Neuronal stem cell (in vitro differentiated cells): ENCODE data around the gene DCAF11.

Source experiments
- DNase-seq: peaks from one replicate; pipeline ENCODE4 v3.0.0-alpha.2; 2013; ENCODE audit warnings: low spot score
- H2AFZ ChIP-seq: one replicate; pipeline ENCODE4 v1.6.1; 2013; ENCODE audit warnings: mild to moderate bottlenecking, low read length, inconsistent platforms
- H2AK5ac ChIP-seq: 2 replicates; pipeline ENCODE4 v1.6.1; 2013; ENCODE audit warnings: low read depth, mild to moderate bottlenecking, inconsistent platforms, low read length, moderate library complexity, mixed read lengths
- H2BK120ac ChIP-seq: 2 replicates; pipeline ENCODE4 v1.6.1; 2013; ENCODE audit warnings: low read depth, mild to moderate bottlenecking, inconsistent platforms, low read length, moderate library complexity, mixed read lengths
- H2BK12ac ChIP-seq: one replicate; pipeline ENCODE4 v1.6.1; 2013; ENCODE audit warnings: low read length, inconsistent platforms
- H2BK15ac ChIP-seq: 2 replicates; pipeline ENCODE4 v1.6.1; 2013; ENCODE audit warnings: mild to moderate bottlenecking, low read length, inconsistent platforms, mixed read lengths
- H2BK5ac ChIP-seq: one replicate; pipeline ENCODE4 v1.6.1; 2013; ENCODE audit warnings: inconsistent platforms, mild to moderate bottlenecking, low read length, moderate library complexity
- H3K14ac ChIP-seq: one replicate; pipeline ENCODE4 v1.6.1; 2013; ENCODE audit warnings: low read length, inconsistent platforms
- H3K18ac ChIP-seq: 2 replicates; pipeline ENCODE4 v1.6.1; 2013; ENCODE audit warnings: low read length, inconsistent platforms
- H3K23ac ChIP-seq: 2 replicates; pipeline ENCODE4 v1.6.1; 2013; ENCODE audit warnings: low read depth, mild to moderate bottlenecking, mixed read lengths, low read length, inconsistent platforms; ENCODE audit not compliant: poor library complexity
- H3K27ac ChIP-seq: replicated peaks from 3 replicates; pipeline ENCODE4 v1.5.1; 2013; ENCODE audit warnings: low read length, inconsistent platforms
- H3K27me3 ChIP-seq, 3 experiments: 2 replicates each; pipeline ENCODE4 v1.6.1; 2013; ENCODE audit warnings: low read length in 3 of 3, mild to moderate bottlenecking in 2 of 3, inconsistent platforms in 1 of 3, low read depth in 1 of 3, mixed read lengths in 1 of 3, moderate library complexity in 1 of 3; ENCODE audit not compliant: control insufficient read depth in 3 of 3, insufficient read depth in 3 of 3
- H3K36me3 ChIP-seq, 2 donors: replicated peaks in 1 of 2; 2 replicates each; pipeline ENCODE4 v1.6.1; 2013; ENCODE audit warnings: low read length in 2 of 2; ENCODE audit not compliant: control insufficient read depth in 2 of 2, insufficient read depth in 2 of 2
- H3K4ac ChIP-seq: 2 replicates; pipeline ENCODE4 v1.6.1; 2013; ENCODE audit warnings: inconsistent platforms, mild to moderate bottlenecking, low read length, moderate library complexity
- H3K4me1 ChIP-seq, 2 donors: 1 replicate in 1 of 2; 2 replicates in 1 of 2; pipeline ENCODE4 v1.6.1; 2013; ENCODE audit warnings: low read length in 2 of 2, low read depth in 1 of 2; ENCODE audit not compliant: control insufficient read depth in 2 of 2, insufficient read depth in 1 of 2
- H3K4me2 ChIP-seq: one replicate; pipeline ENCODE4 v1.6.1; 2013; ENCODE audit warnings: mild to moderate bottlenecking, low read length, inconsistent platforms; ENCODE audit not compliant: insufficient read depth, poor library complexity, severe bottlenecking
- H3K4me3 ChIP-seq, 2 donors: 2 replicates each; pipeline ENCODE4 v1.5.1; 2013; ENCODE audit warnings: low read length in 2 of 2, mild to moderate bottlenecking in 2 of 2, inconsistent platforms in 1 of 2, moderate library complexity in 1 of 2
- H3K79me1 ChIP-seq: one replicate; pipeline ENCODE4 v1.6.1; 2013; ENCODE audit warnings: low read depth, mild to moderate bottlenecking, inconsistent platforms, low read length, moderate library complexity
- H3K9ac ChIP-seq: one replicate; pipeline ENCODE4 v1.6.1; 2013; ENCODE audit warnings: mild to moderate bottlenecking, low read depth, low read length, inconsistent platforms; ENCODE audit not compliant: poor library complexity
- H3K9me3 ChIP-seq, 2 donors: replicated peaks in 1 of 2; 2 replicates each; pipeline versions ENCODE3 to v1.6.1; 2013; ENCODE audit warnings: low read length in 2 of 2, mild to moderate bottlenecking in 2 of 2, inconsistent platforms in 1 of 2, low read depth in 1 of 2, mixed read lengths in 1 of 2, moderate library complexity in 1 of 2; ENCODE audit not compliant: control insufficient read depth in 2 of 2, insufficient read depth in 1 of 2
- H4K8ac ChIP-seq: one replicate; pipeline ENCODE4 v1.6.1; 2013; ENCODE audit warnings: low read depth, mild to moderate bottlenecking, inconsistent platforms, low read length, moderate library complexity
- H4K91ac ChIP-seq: one replicate; pipeline ENCODE4 v1.6.1; 2013; ENCODE audit warnings: low read length, low read depth, mild to moderate bottlenecking, inconsistent platforms; ENCODE audit not compliant: poor library complexity
- WGBS, 2 donors: extraction: QIAGEN DNeasy Blood & Tissue Kit; methylation state at CpG; one replicate each; pipeline ENCODE4 v1.1.7; 2013; ENCODE audit warnings: missing lambda C conversion rate in 2 of 2, mixed read lengths in 1 of 2; ENCODE audit not compliant: insufficient read length in 2 of 2, insufficient replicate concordance in 1 of 2; ENCODE audit errors: extremely low coverage in 2 of 2; 5-methylcytosine and 5-hydroxymethylcytosine counted together

DCAF11 gene

DNA sequence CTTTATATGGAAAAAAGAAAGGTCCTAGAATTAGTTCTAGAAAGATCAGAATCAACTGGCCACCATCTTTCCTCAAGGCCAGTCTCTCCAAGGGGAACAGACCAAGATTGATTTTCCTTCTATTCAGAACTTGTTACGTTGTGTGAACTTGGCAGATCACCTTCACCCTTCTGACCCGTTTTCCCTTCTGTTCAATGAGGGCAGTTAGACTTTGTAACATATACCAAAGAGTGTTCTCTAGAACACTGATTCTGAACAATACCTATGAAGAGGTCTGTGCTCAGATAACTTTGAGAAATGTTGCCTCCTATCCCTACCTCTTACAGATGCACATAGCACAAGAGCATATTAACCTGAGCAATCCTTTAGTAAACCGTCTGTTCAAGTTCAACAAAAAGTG, 31.1 kb upstream of the DCAF11 start:
- Histone ChIP-seq H3K9ac (no peak overlapping the region), H4K91ac (no peak overlapping the region), H3K79me1 (no peaks in the 10 kb centered on the region), H3K27ac (no peak overlapping the region), H3K27me3 (peaks cover 0 to 79% (median 21%) of the 10 kb centered on the region in 3 experiments), H3K9me3 (peaks cover 0 to 5% of the 10 kb centered on the region in 2 donors), H2BK120ac (no peak overlapping the region), H2AFZ (no peak overlapping the region), H3K4me1 (peaks cover 21 to 31% of the 10 kb centered on the region in 2 donors), H2BK5ac (no peak overlapping the region), H3K36me3 (no peaks in the 10 kb centered on the region), H2BK15ac (no peak overlapping the region), H3K4me2 (no peak overlapping the region), H4K8ac (no peak overlapping the region), H2BK12ac (no peak overlapping the region), H2AK5ac (no peak overlapping the region), H3K4ac (no peak overlapping the region), H3K14ac (no peak overlapping the region), H3K18ac (no peak overlapping the region), H3K4me3 (no peak overlapping the region), H3K23ac (no peak overlapping the region)
- no CpG with 5 or more reads among the region's 3 CpGs for WGBS, 2 donors
- DNase-seq, result no peak

DNA sequence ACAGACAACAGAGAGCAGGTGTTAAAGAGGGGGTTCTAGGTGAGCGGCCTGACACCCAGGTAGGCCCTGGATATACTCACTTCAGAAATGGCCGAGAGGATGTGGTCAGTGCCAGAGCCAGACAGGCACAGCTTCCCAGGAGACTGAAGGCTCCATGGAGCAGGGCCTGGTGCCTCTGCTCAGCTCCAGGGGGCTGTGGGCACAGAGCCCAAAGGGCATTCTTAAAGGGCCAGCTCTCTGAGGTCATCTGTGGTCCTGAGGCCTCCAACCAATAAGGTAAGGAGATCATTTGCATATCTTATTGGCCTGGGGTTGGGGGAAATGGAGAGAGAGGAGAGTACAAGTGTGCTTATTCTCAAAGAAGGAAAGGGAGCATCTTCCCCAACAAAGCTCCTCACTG, 30.1 kb upstream of the DCAF11 start:
- Histone ChIP-seq H3K18ac (no peak overlapping the region), H3K9ac (no peak overlapping the region), H2BK5ac (no peak overlapping the region), H3K27me3 (peaks cover 0 to 69% (median 21%) of the 10 kb centered on the region in 3 experiments), H4K8ac (no peak overlapping the region), H3K14ac (no peak overlapping the region), H3K4me3 (no peak overlapping the region), H2BK120ac (no peak overlapping the region), H3K79me1 (no peaks in the 10 kb centered on the region), H3K36me3 (no peaks in the 10 kb centered on the region), H3K4me2 (no peak overlapping the region), H3K9me3 (peaks cover 0 to 5% of the 10 kb centered on the region in 2 donors), H3K4me1 (peaks cover 16 to 21% of the 10 kb centered on the region in 2 donors), H2BK15ac (no peak overlapping the region), H2BK12ac (no peak overlapping the region), H3K27ac (no peak overlapping the region), H2AFZ (no peak overlapping the region), H4K91ac (no peak overlapping the region), H3K4ac (no peak overlapping the region), H3K23ac (no peak overlapping the region), H2AK5ac (no peak overlapping the region)
- no CpG with 5 or more reads among the region's 2 CpGs for WGBS, 2 donors
- DNase-seq, result no peak

DNA sequence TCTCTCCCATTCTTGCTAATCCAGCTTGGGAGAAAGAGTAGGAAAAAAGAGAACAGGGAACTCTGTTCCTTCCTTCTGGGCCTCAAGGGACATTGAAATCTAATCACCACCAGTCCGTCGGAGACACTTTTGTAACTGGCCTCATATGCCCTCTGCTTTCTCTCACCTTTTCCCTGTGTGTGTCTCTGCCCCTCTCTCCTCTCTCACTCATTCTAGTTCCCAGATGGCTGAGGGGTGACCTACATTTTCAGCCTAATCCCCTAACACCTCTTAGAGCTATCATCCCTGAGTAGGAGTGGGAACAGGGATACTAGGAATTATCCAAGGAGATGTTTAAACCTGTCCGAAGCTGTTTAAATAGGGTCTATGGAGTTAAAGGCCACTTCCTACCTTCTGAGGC, 29.4 kb upstream of the DCAF11 start:
- no peak overlapping the region for H2BK15ac ChIP-seq
- H2BK12ac ChIP-seq, result no peak overlapping the region
- peaks cover 0 to 61% (median 21%) of the 10 kb centered on the region in 3 experiments for H3K27me3 ChIP-seq
- no peak overlapping the region for H3K18ac ChIP-seq
- H2AFZ ChIP-seq, result no peak overlapping the region
- H3K14ac ChIP-seq, result no peak overlapping the region
- H3K36me3 ChIP-seq, result no peaks in the 10 kb centered on the region
- H4K91ac ChIP-seq, result no peak overlapping the region
- H3K9me3 ChIP-seq, result peaks cover 0 to 5% of the 10 kb centered on the region in 2 donors
- H3K4me1 ChIP-seq, result peaks cover 12 to 14% of the 10 kb centered on the region in 2 donors
- no peak overlapping the region for H3K27ac ChIP-seq
- DNase-seq, result no peak
- no peak overlapping the region for H2BK5ac ChIP-seq
- no CpG with 5 or more reads among the region's 3 CpGs for WGBS, 2 donors
- H3K79me1 ChIP-seq, result no peaks in the 10 kb centered on the region
- no peak overlapping the region for H3K23ac ChIP-seq
- H3K4me3 ChIP-seq, result no peak overlapping the region
- no peak overlapping the region for H2BK120ac ChIP-seq
- no peak overlapping the region for H2AK5ac ChIP-seq
- no peak overlapping the region for H3K9ac ChIP-seq
- no peak overlapping the region for H3K4ac ChIP-seq
- no peak overlapping the region for H3K4me2 ChIP-seq
- H4K8ac ChIP-seq, result no peak overlapping the region

DNA sequence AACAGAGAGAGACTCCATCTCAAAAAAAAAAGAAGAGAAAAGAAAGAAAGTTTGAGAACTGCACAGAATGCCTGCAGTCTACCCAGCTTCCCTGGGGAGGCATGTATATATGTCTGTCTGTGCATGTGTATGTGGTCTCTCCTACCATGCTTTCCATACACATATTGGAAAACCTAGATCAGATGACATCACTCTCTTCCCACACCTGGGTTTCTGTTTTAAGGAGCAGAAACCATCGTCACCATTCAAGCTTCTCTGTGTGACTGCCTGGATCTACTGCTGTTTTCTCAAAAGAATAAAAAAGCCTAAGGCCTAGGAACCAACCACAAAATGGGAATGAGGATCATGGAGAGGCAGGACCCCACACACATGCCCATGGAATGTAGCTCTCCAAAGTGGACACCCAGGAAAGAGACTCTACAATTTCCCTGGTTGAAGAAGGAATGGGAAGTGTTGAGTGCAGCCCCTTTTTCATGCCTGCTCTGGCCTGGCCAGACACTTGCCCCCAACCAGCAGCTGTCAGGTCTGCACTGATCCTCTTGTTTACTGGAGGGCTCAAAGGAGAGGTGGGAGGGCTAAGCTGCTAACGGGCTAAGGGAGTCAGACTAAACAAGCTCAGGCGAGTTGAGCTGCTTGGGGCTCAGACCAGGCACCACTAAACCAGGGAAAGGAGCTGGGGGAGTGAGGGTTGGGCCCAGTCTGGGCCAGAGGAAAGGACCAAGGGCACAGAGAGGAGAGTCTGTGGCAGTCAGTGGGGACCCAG, 28.2 kb upstream of the DCAF11 start:
- Histone ChIP-seq H3K14ac (no peak overlapping the region), H2BK12ac (no peak overlapping the region), H3K9me3 (peaks cover 0 to 5% of the 10 kb centered on the region in 2 donors), H4K91ac (no peak overlapping the region), H3K79me1 (no peaks in the 10 kb centered on the region), H2BK15ac (no peak overlapping the region), H3K4me3 (no peak overlapping the region), H2AK5ac (no peak overlapping the region), H3K4ac (no peak overlapping the region), H2BK5ac (no peak overlapping the region), H3K23ac (no peak overlapping the region), H3K4me2 (no peak overlapping the region), H3K9ac (no peak overlapping the region), H3K4me1 (peaks cover 6 to 8% of the 10 kb centered on the region in 2 donors), H2AFZ (no peak overlapping the region), H3K27me3 (peaks cover 0 to 50% (median 18%) of the 10 kb centered on the region in 3 experiments), H3K36me3 (no peaks in the 10 kb centered on the region), H2BK120ac (no peak overlapping the region), H3K27ac (no peak overlapping the region), H4K8ac (no peak overlapping the region), H3K18ac (no peak overlapping the region)
- DNase-seq, result no peak
- no CpG with 5 or more reads among the region's 3 CpGs for WGBS, 2 donors
